GM21786 (cell line): ENCODE measurements around the gene PAPPA.

Experiments used
- ATAC-seq: cut with Tn5 transposase; IDR thresholded peaks from one replicate; pipeline ENCODE4 v1.9.1; 2021; ENCODE audit not compliant: unreplicated experiment

PAPPA gene

GRCh38 chr9:116275418-116276195 is 122.0 kb downstream of the PAPPA start:
- no peak for ATAC-seq

GRCh38 chr9:116276196-116276493 is 122.6 kb downstream of the PAPPA start:
- ATAC-seq = no peak

GRCh38 chr9:116276651-116277121 is 123.1 kb downstream of the PAPPA start:
- no peak for ATAC-seq

- no peak for ATAC-seq
Observed at GRCh38 chr9:116278326-116278725, 124.7 kb downstream of the PAPPA start.

- no peak for ATAC-seq
Observed at GRCh38 chr9:116279230-116279629, 125.6 kb downstream of the PAPPA start.

- no peak for ATAC-seq
Observed at GRCh38 chr9:116280529-116280928, 126.9 kb downstream of the PAPPA start.

- no peak for ATAC-seq
Observed at GRCh38 chr9:116282597-116282996, 129.0 kb downstream of the PAPPA start.

- ATAC-seq = no peak
Observed at GRCh38 chr9:116284518-116284917, 130.9 kb downstream of the PAPPA start.

- ATAC-seq = no peak
Observed at GRCh38 chr9:116285320-116285719, 131.7 kb downstream of the PAPPA start.

GRCh38 chr9:116286297-116286696 is 132.7 kb downstream of the PAPPA start:
- no peak for ATAC-seq

GRCh38 chr9:116287721-116288120 is 134.1 kb downstream of the PAPPA start:
- no peak for ATAC-seq

- ATAC-seq = no peak
Observed at GRCh38 chr9:116288658-116289057, 135.1 kb downstream of the PAPPA start.

GRCh38 chr9:116297346-116297745 is 143.8 kb downstream of the PAPPA start:
- ATAC-seq = no peak

GRCh38 chr9:116298249-116298648 is 144.7 kb downstream of the PAPPA start:
- ATAC-seq = no peak

- ATAC-seq = no peak
Observed at GRCh38 chr9:116298878-116299391, 145.3 kb downstream of the PAPPA start.

GRCh38 chr9:116300360-116300870 is 146.8 kb downstream of the PAPPA start:
- no peak for ATAC-seq

GRCh38 chr9:116303270-116303669 is 149.7 kb downstream of the PAPPA start:
- ATAC-seq = no peak

GRCh38 chr9:116303886-116304538 is 150.4 kb downstream of the PAPPA start:
- ATAC-seq = no peak

- ATAC-seq = no peak
Observed at GRCh38 chr9:116304761-116305160, 151.2 kb downstream of the PAPPA start.

- ATAC-seq = no peak
Observed at GRCh38 chr9:116308076-116308475, 154.5 kb downstream of the PAPPA start.

- no peak for ATAC-seq
Observed at GRCh38 chr9:116309900-116310611, 156.5 kb downstream of the PAPPA start.

GRCh38 chr9:116312221-116312620 is 158.6 kb downstream of the PAPPA start:
- no peak for ATAC-seq
